Loucy (cell line): ENCODE data around the gene GSDME.

Experiments used
- H2AFZ ChIP-seq: fragments of 200-600 bp; sonication (generic); 2 replicates; pipeline ENCODE4 v1.6.0; 2016; ENCODE audit warnings: antibody characterized with exemption, mild to moderate bottlenecking, low read length, moderate library complexity
- H3F3A ChIP-seq: fragments of 200-600 bp; 2 replicates; pipeline ENCODE4 v1.6.0; 2016; ENCODE audit warnings: antibody characterized with exemption, low read depth, mild to moderate bottlenecking
- H3K27me3 ChIP-seq: fragments of 200-600 bp; sonication (generic); 2 replicates; pipeline ENCODE4 v1.6.1; 2014; ENCODE audit warnings: low read length, mild to moderate bottlenecking; ENCODE audit not compliant: insufficient read depth, poor library complexity, severe bottlenecking
- H3K36me3 ChIP-seq: fragments of 200-600 bp; sonication (generic); 2 replicates; pipeline ENCODE4 v1.6.1; 2016; ENCODE audit warnings: low read length; ENCODE audit not compliant: insufficient read depth
- H3K4me1 ChIP-seq: fragments of 200-600 bp; sonication (generic); 2 replicates; pipeline ENCODE4 v1.5.1; 2014; ENCODE audit warnings: low read length, mild to moderate bottlenecking; ENCODE audit not compliant: insufficient read depth, poor library complexity, severe bottlenecking
- H3K4me2 ChIP-seq: fragments of 200-600 bp; sonication (generic); 2 replicates; pipeline ENCODE4 v1.6.0; 2014; ENCODE audit warnings: antibody characterized with exemption, low read length, low read depth, mild to moderate bottlenecking; ENCODE audit not compliant: poor library complexity, severe bottlenecking
- H3K4me3 ChIP-seq: fragments of 200-600 bp; sonication (generic); 2 replicates; pipeline ENCODE4 v1.5.1; 2014; ENCODE audit warnings: low read length, mild to moderate bottlenecking, mixed read lengths; ENCODE audit not compliant: poor library complexity, severe bottlenecking
- H3K79me2 ChIP-seq: fragments of 200-600 bp; sonication (generic); 2 replicates; pipeline ENCODE4 v1.6.1; 2014; ENCODE audit warnings: low read length; ENCODE audit not compliant: insufficient read depth
- H3K9ac ChIP-seq: fragments of 200-600 bp; sonication (generic); 2 replicates; pipeline ENCODE4 v1.6.0; 2014; ENCODE audit warnings: mild to moderate bottlenecking, low read depth, low read length, moderate library complexity; ENCODE audit not compliant: poor library complexity, severe bottlenecking
- H3K9me2 ChIP-seq: fragments of 200-600 bp; sonication (generic); replicated peaks from 2 replicates; pipeline ENCODE4 v1.6.1; 2016; ENCODE audit warnings: low read depth, low read length, mixed read lengths
- H3K9me3 ChIP-seq: fragments of 200-600 bp; sonication (generic); 2 replicates; pipeline ENCODE4 v1.6.1; 2014; ENCODE audit warnings: mild to moderate bottlenecking, antibody characterized with exemption, low read length, low read depth; ENCODE audit not compliant: insufficient read depth
- H4K20me1 ChIP-seq: fragments of 200-600 bp; sonication (generic); 2 replicates; pipeline ENCODE4 v1.6.0; 2014; ENCODE audit warnings: antibody characterized with exemption, low read length, mild to moderate bottlenecking; ENCODE audit not compliant: insufficient read depth, poor library complexity, severe bottlenecking
- EZH2phosphoT487 ChIP-seq: fragments of 200-600 bp; IDR thresholded peaks from 2 replicates; pipeline ENCODE4 v1.6.1; 2018; ENCODE audit warnings: antibody characterized with exemption, mild to moderate bottlenecking, moderate library complexity, borderline replicate concordance
- TF ChIP-seq, protein P1 (sequence below): fragments of 200-600 bp; sonication (generic); conservative IDR thresholded peaks from 2 replicates; pipeline ENCODE4 v1.5.1; 2014; ENCODE audit warnings: mild to moderate bottlenecking, antibody characterized with exemption, low read length

GSDME gene

DNA sequence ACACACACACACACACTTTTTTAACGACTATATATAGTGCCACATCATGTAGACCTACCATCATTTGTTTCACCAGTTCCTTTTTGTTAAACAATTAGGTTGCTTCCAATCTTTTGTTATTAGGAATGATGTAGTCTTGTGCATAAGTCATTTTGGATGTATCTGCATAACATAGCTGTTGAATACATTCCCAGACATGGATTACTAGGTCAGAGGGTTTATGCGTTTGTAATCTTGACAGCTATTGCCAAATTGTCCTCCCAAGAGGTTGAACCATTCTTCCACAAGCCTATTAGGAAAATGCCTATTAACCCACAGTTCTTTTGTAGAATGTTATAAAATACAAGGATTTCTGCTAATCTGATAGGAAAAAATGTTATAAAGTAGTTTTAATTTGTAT lies 96.7 kb downstream of the GSDME start:
- Histone ChIP-seq H3K36me3 (no peaks in the 10 kb centered on the region; the same call in 1 of the 2 replicates), H3K4me3 (no peak overlapping the region), H3F3A (no peaks in the 10 kb centered on the region), H4K20me1 (no peaks in the 10 kb centered on the region), H2AFZ (no peak overlapping the region), H3K9ac (no peak overlapping the region), H3K4me2 (no peak overlapping the region), H3K9me3 (no peaks in the 10 kb centered on the region), H3K9me2 (no peaks in the 10 kb centered on the region), H3K79me2 (no peaks in the 10 kb centered on the region), H3K27me3 (no peaks in the 10 kb centered on the region), H3K4me1 (no peaks in the 10 kb centered on the region)
- TF ChIP-seq, protein P1, sequence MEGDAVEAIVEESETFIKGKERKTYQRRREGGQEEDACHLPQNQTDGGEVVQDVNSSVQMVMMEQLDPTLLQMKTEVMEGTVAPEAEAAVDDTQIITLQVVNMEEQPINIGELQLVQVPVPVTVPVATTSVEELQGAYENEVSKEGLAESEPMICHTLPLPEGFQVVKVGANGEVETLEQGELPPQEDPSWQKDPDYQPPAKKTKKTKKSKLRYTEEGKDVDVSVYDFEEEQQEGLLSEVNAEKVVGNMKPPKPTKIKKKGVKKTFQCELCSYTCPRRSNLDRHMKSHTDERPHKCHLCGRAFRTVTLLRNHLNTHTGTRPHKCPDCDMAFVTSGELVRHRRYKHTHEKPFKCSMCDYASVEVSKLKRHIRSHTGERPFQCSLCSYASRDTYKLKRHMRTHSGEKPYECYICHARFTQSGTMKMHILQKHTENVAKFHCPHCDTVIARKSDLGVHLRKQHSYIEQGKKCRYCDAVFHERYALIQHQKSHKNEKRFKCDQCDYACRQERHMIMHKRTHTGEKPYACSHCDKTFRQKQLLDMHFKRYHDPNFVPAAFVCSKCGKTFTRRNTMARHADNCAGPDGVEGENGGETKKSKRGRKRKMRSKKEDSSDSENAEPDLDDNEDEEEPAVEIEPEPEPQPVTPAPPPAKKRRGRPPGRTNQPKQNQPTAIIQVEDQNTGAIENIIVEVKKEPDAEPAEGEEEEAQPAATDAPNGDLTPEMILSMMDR, result no peak
- no peak for TF ChIP-seq EZH2phosphoT487

DNA sequence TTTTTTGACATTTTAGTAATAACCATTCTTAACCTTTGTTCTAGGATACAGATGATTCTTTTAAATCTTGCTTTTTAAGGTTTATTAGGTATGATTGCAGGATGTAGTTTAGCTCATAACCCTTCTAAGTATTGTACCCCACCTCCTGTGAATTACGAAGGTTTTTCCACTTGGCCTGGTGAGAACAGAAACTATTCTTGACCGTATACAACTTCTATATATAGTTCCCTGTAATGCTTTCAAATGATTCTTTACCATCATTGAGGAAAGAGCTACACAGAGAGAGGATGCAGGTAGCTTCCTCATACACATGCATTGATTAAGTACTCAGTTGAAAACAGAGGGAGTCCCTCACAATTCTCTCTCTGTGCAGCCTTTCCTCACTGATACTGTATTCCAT lies 97.8 kb downstream of the GSDME start:
- Histone ChIP-seq H3K9me2 (no peaks in the 10 kb centered on the region), H3K79me2 (no peaks in the 10 kb centered on the region), H3F3A (no peaks in the 10 kb centered on the region), H2AFZ (no peak overlapping the region), H3K4me1 (no peaks in the 10 kb centered on the region), H3K9me3 (no peaks in the 10 kb centered on the region), H3K4me2 (no peak overlapping the region), H3K27me3 (no peaks in the 10 kb centered on the region), H3K9ac (no peak overlapping the region), H3K4me3 (no peak overlapping the region), H4K20me1 (no peaks in the 10 kb centered on the region), H3K36me3 (no peaks in the 10 kb centered on the region)
- no peak for TF ChIP-seq EZH2phosphoT487
- TF ChIP-seq, protein P1, result no peak

DNA sequence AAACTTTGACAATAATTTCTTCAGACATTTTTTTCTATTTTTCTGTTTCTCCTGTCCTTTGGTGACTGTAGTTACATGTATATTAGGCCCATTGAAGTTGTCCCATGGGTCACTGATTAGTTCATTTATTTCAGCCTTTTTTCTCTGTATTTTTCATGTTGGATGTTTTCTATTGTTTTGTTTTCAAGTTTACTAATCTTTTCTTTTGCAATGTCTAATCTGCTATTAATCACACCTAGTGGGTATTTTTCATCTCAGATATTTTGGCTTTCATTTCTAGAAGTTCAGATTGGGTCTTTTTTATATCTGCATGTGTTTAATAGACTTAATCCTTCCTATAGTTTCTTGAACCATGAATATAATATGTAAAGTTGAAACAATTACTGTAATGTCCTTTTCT lies 99.3 kb downstream of the GSDME start:
- no peak for TF ChIP-seq EZH2phosphoT487
- TF ChIP-seq, protein P1, result no peak
- no peaks in the 10 kb centered on the region for H3K79me2 ChIP-seq

More for the DNA sequence above, 99.3 kb downstream of the GSDME start:
- Histone ChIP-seq H3K27me3 (no peaks in the 10 kb centered on the region), H3F3A (no peaks in the 10 kb centered on the region), H3K4me1 (no peaks in the 10 kb centered on the region), H3K36me3 (no peaks in the 10 kb centered on the region), H3K9me2 (no peaks in the 10 kb centered on the region), H3K4me2 (no peak overlapping the region), H3K4me3 (no peak overlapping the region), H2AFZ (no peak overlapping the region), H3K9me3 (no peaks in the 10 kb centered on the region), H3K9ac (no peak overlapping the region), H4K20me1 (no peaks in the 10 kb centered on the region)
